Activated CD4-positive, alpha-beta T cell treated with anti-CD3 and anti-CD28 coated beads, Interleukin-2, amount 10 ng/mL, durations not matched to agents 24 days and 14 days (primary cell): ENCODE data around the gene GOLT1A. TPM values are rescaled to one million over a fixed set of nuclear protein-coding genes. Genes with fewer than 3 reads are reported as not detected.
A peak's percentile ranks its signal among the peaks of the same experiment; 100 is the strongest.

ENCODE experiments used
- DNase-seq: peaks from one replicate; pipeline ENCODE4 v3.0.0; 2022
- H3K27ac Mint-ChIP-seq: one replicate; pipeline ENCODE4 v1.8.0; 2022; ENCODE audit warnings: mild to moderate bottlenecking, mixed read lengths
- H3K27me3 Mint-ChIP-seq: one replicate; pipeline ENCODE4 v1.8.0; 2022; ENCODE audit warnings: mixed read lengths
- H3K36me3 Mint-ChIP-seq: one replicate; pipeline ENCODE4 v1.8.0; 2022; ENCODE audit warnings: low read depth, mild to moderate bottlenecking, mixed read lengths
- H3K4me1 Mint-ChIP-seq: one replicate; pipeline ENCODE4 v1.8.0; 2021; ENCODE audit warnings: mixed read lengths
- H3K4me3 Mint-ChIP-seq: one replicate; pipeline ENCODE4 v1.8.0; 2022; ENCODE audit warnings: mild to moderate bottlenecking, moderate library complexity, mixed read lengths
- H3K9me3 Mint-ChIP-seq: one replicate; pipeline ENCODE4 v1.8.0; 2021; ENCODE audit warnings: mixed read lengths
- intact Hi-C: fragments of 100-400 bp; cut with micrococcal nuclease; formaldehyde crosslinking; loops from one replicate; pipeline ENCODE4 v1.15.1; 2023
- total RNA-seq: library from RNA; stranded (reverse); gene quantifications from 2 replicates; pipeline ENCODE4 v1.2.3, GENCODE V29; 2022

GOLT1A gene
- total RNA-seq, 1 donor from 2014 or later, result not detected

DNA sequence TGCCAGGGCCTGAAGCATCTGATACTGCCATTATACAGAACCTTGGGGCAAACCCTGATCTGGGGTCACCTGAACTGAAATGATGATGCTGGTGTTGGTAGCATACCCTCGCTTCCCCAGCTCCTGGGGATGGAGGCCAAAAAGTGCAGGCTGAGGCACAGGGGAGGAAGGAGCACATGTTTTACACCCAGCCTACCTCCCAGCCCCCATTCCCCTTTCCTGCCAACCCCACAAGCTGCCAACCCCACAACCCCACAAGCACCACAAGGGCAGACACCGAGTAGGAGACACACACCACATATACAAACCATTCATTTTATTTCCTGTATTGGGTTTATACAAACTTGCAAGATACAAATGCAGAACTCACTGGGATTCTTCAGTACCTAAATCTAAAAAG is 4.8 kb upstream of the GOLT1A start:
- Mint-ChIP-seq H3K27me3 (peaks cover 6% of the 10 kb centered on the region), H3K27ac (no peak overlapping the region)
- intact Hi-C loops, result no loop called here

GRCh38 chr1:204217648-204218000 is 3.8 kb upstream of the GOLT1A start:
- H3K9me3 Mint-ChIP-seq, result no peaks in the 10 kb centered on the region
- H3K36me3 Mint-ChIP-seq, result no peaks in the 10 kb centered on the region

More for the DNA sequence above, 4.8 kb upstream of the GOLT1A start:
- no peak overlapping the region for H3K4me3 Mint-ChIP-seq
- DNase-seq, result no peak
- H3K4me1 Mint-ChIP-seq, result peaks cover 4% of the 10 kb centered on the region
- no peaks in the 10 kb centered on the region for H3K9me3 Mint-ChIP-seq
- no peaks in the 10 kb centered on the region for H3K36me3 Mint-ChIP-seq

DNA sequence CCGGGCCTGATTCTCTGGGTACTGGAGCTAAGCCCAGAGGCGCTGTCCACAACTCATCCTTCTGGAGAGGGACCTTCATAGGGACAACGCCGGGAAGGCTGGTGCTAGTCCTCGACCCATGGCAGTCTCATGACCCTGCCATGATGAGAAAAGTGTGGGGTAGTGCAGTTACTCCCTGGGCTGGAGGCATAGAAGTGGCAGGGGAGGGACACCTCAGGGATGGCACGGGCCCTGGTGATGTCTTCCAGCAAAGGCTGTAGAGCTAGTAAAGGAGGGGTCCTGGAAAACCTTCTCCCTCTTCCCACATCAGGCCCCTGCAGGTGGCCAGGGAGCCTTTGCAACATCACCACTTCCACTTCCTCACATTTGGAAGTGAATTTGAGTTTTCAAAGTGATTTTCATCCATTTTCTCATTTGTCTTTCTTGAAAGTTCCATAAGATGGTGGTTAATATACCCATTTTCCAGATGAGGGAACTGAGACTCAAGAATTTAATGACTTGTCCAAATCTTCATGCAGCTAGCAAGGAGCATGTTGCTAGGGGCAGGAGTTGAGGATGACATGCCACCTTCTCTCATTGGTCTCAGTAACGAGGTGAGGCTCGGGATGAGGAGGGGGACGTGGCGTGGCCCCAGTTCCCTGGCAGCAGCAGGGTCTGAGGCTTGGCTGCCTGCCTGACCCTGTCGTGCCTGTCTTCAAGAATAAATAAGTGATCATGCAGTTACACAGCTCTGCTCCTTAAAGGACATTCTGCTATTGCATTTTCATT is 3.3 kb upstream of the GOLT1A start:
- no peaks in the 10 kb centered on the region for H3K36me3 Mint-ChIP-seq
- H3K4me3 Mint-ChIP-seq, result no peak overlapping the region
- H3K4me1 Mint-ChIP-seq, result peaks cover 4% of the 10 kb centered on the region
- peaks cover 6% of the 10 kb centered on the region for H3K27me3 Mint-ChIP-seq
- no peak overlapping the region for H3K27ac Mint-ChIP-seq
- no peak for DNase-seq
- H3K9me3 Mint-ChIP-seq, result no peaks in the 10 kb centered on the region
- intact Hi-C loops, result no loop called here

More at GRCh38 chr1:204217648-204218000, 3.8 kb upstream of the GOLT1A start:
- peaks cover 4% of the 10 kb centered on the region for H3K4me1 Mint-ChIP-seq
- peaks cover 6% of the 10 kb centered on the region for H3K27me3 Mint-ChIP-seq
- intact Hi-C loops, result no loop called here
- no peak overlapping the region for H3K27ac Mint-ChIP-seq
- no peak for DNase-seq
- no peak overlapping the region for H3K4me3 Mint-ChIP-seq

DNA sequence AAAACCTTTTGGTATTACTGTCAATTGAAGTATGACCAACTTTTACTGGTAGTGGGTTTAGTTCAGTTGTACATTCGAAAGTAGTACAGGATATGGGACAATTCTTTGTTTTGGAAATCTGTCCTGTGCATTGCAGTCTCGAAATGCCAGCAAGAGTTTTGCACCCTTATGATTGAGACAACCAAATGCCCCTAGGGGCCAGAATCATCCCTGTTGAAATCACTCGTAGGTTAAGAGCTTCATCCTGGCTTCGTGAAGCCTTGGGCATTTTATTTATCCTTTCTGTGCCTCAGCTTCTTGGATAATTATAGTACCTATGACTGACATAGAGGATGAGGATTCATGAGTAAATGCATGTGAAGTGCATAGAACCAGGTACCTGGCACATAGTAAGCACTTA is 2.4 kb upstream of the GOLT1A start:
- intact Hi-C loops, result no loop called here
- Mint-ChIP-seq H3K27ac (no peak overlapping the region), H3K36me3 (no peaks in the 10 kb centered on the region), H3K27me3 (peaks cover 6% of the 10 kb centered on the region), H3K9me3 (no peaks in the 10 kb centered on the region), H3K4me3 (no peak overlapping the region), H3K4me1 (peaks cover 4% of the 10 kb centered on the region)
- DNase-seq, result no peak

GRCh38 chr1:204212715-204213114 is 1.1 kb downstream of the GOLT1A start:
- Mint-ChIP-seq H3K27me3 (peaks cover 8% of the 10 kb centered on the region), H3K36me3 (no peaks in the 10 kb centered on the region), H3K4me1 (peaks cover 4% of the 10 kb centered on the region), H3K4me3 (no peak overlapping the region), H3K9me3 (no peaks in the 10 kb centered on the region), H3K27ac (no peak overlapping the region)
- DNase-seq, result no peak
- intact Hi-C loops, result no loop called here

- intact Hi-C loops, result loop anchor here (1.0 kb wide), 1 partner anchor 154 kb away; no protein-coding TSS in a partner anchor
- Mint-ChIP-seq H3K4me3 (no peak overlapping the region), H3K27ac (no peak overlapping the region), H3K27me3 (peaks cover 17% of the 10 kb centered on the region), H3K36me3 (no peaks in the 10 kb centered on the region), H3K4me1 (peaks cover 4% of the 10 kb centered on the region), H3K9me3 (no peaks in the 10 kb centered on the region)
- DNase-seq, result no peak
These were observed 2.7 kb downstream of the GOLT1A start for GRCh38 chr1:204211046-204211445.

DNA sequence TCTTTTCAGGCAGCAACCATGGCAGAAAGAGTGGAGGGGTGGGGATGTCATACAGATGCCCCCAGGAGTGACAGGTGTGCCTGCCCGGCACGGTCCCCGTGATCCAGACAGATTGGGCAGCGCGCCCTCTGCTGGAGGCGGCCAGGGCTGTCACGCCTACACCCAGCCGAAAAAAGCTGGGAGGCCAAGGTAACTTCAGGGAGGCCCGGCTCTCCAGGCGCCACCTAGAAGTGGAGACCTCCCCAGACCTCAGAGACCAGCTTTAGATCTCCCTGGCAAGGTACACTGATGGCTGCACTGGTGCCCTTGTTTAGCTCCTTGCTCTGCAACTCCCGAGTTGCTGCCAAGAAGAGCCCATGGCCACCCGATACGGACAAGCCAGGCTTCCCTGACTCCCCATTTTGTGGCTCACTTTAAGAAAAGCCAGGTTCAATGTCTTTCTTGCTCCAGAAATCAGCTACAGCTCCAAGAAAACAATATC is 6.6 kb downstream of the GOLT1A start:
- Mint-ChIP-seq H3K4me3 (no peak overlapping the region), H3K27me3 (peaks cover 33% of the 10 kb centered on the region), H3K36me3 (no peaks in the 10 kb centered on the region), H3K9me3 (no peaks in the 10 kb centered on the region), H3K4me1 (no peaks in the 10 kb centered on the region), H3K27ac (no peak overlapping the region)
- DNase-seq, result peak; percentile 92
- intact Hi-C loops, result loop anchor here (1.0 to 5.0 kb wide), 3 partner anchors 45 to 345 kb away; partner anchors contain the start of gene SNRPE

GRCh38 chr1:204206121-204206520 is 7.7 kb downstream of the GOLT1A start:
- no peaks in the 10 kb centered on the region for H3K9me3 Mint-ChIP-seq
- intact Hi-C loops, result loop anchor here (2.0 to 5.0 kb wide), 2 partner anchors 157 to 344 kb away; partner anchors contain the start of gene SNRPE
- no peaks in the 10 kb centered on the region for H3K4me1 Mint-ChIP-seq
- H3K27me3 Mint-ChIP-seq, result peaks cover 33% of the 10 kb centered on the region
- no peak overlapping the region for H3K27ac Mint-ChIP-seq
- H3K36me3 Mint-ChIP-seq, result no peaks in the 10 kb centered on the region
- DNase-seq, result no peak
- no peak overlapping the region for H3K4me3 Mint-ChIP-seq

GRCh38 chr1:204205486-204205885 is 8.3 kb downstream of the GOLT1A start:
- intact Hi-C loops, result loop anchor here (5.0 kb wide), 1 partner anchor 343 kb away; the partner anchor contains the start of gene SNRPE
- peaks cover 33% of the 10 kb centered on the region for H3K27me3 Mint-ChIP-seq

GRCh38 chr1:204204944-204205343 is 8.8 kb downstream of the GOLT1A start:
- H3K9me3 Mint-ChIP-seq, result no peaks in the 10 kb centered on the region
- H3K4me3 Mint-ChIP-seq, result no peak overlapping the region
- intact Hi-C loops, result loop anchor here (5.0 kb wide), 1 partner anchor 343 kb away; the partner anchor contains the start of gene SNRPE
- H3K27me3 Mint-ChIP-seq, result peaks cover 30% of the 10 kb centered on the region
- H3K27ac Mint-ChIP-seq, result no peak overlapping the region
- no peak for DNase-seq
- no peaks in the 10 kb centered on the region for H3K4me1 Mint-ChIP-seq
- H3K36me3 Mint-ChIP-seq, result no peaks in the 10 kb centered on the region

More at GRCh38 chr1:204205486-204205885, 8.3 kb downstream of the GOLT1A start:
- H3K27ac Mint-ChIP-seq, result no peak overlapping the region
- H3K4me3 Mint-ChIP-seq, result no peak overlapping the region
- H3K9me3 Mint-ChIP-seq, result no peaks in the 10 kb centered on the region
- DNase-seq, result no peak
- no peaks in the 10 kb centered on the region for H3K36me3 Mint-ChIP-seq
- H3K4me1 Mint-ChIP-seq, result no peaks in the 10 kb centered on the region

GRCh38 chr1:204203206-204203767 is 10.5 kb downstream of the GOLT1A start:
- H3K9me3 Mint-ChIP-seq, result no peaks in the 10 kb centered on the region

DNA sequence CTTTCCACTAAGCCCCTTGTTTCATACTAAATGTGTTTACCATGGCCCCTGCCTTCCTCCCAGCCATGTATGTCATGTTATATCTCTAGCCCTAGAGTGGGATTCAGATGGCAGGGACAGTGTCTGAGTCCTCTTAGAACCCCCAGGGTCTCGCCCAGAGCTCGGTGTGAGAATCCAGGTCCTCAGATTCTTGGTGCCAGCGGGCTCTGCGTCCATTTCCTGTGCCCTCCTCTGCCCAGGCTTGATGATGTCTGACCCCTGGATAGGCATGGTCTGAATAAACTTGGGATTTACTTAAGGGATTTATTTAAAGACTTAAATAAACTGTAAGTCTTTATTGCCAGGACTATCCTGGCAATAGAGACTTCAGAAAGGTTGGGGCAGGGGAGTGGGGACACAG is 11.3 kb downstream of the GOLT1A start:
- Mint-ChIP-seq H3K9me3 (no peaks in the 10 kb centered on the region), H3K4me3 (no peak overlapping the region), H3K36me3 (no peaks in the 10 kb centered on the region), H3K4me1 (no peaks in the 10 kb centered on the region), H3K27me3 (peaks cover 30% of the 10 kb centered on the region), H3K27ac (no peak overlapping the region)
- intact Hi-C loops, result no loop called here
- DNase-seq, result no peak

More at GRCh38 chr1:204203206-204203767, 10.5 kb downstream of the GOLT1A start:
- H3K4me3 Mint-ChIP-seq, result no peak overlapping the region
- intact Hi-C loops, result no loop called here
- peaks cover 30% of the 10 kb centered on the region for H3K27me3 Mint-ChIP-seq
- no peak overlapping the region for H3K27ac Mint-ChIP-seq
- DNase-seq, result no peak
- H3K4me1 Mint-ChIP-seq, result no peaks in the 10 kb centered on the region
- no peaks in the 10 kb centered on the region for H3K36me3 Mint-ChIP-seq

- no peaks in the 10 kb centered on the region for H3K9me3 Mint-ChIP-seq
- H3K36me3 Mint-ChIP-seq, result no peaks in the 10 kb centered on the region
- no peak overlapping the region for H3K4me3 Mint-ChIP-seq
- H3K27ac Mint-ChIP-seq, result no peak overlapping the region
- intact Hi-C loops, result no loop called here
- H3K4me1 Mint-ChIP-seq, result no peaks in the 10 kb centered on the region
- no peak for DNase-seq
- H3K27me3 Mint-ChIP-seq, result peaks cover 25% of the 10 kb centered on the region
These were observed 12.3 kb downstream of the GOLT1A start for GRCh38 chr1:204201348-204202040.

- no peak for DNase-seq
- peaks cover 9% of the 10 kb centered on the region for H3K27me3 Mint-ChIP-seq
- no peaks in the 10 kb centered on the region for H3K4me1 Mint-ChIP-seq
- no peaks in the 10 kb centered on the region for H3K36me3 Mint-ChIP-seq
- intact Hi-C loops, result no loop called here
- H3K27ac Mint-ChIP-seq, result no peak overlapping the region
- H3K9me3 Mint-ChIP-seq, result no peaks in the 10 kb centered on the region
- no peak overlapping the region for H3K4me3 Mint-ChIP-seq
These were observed 14.2 kb downstream of the GOLT1A start for GRCh38 chr1:204199579-204199978.
